Liver (tissue), 9 donors: ENCODE measurements around the gene GIPC1. TPM values are rescaled to one million over a fixed set of nuclear protein-coding genes. Genes with fewer than 3 reads are reported as not detected.

ENCODE experiments used
- DNase-seq: peaks from one replicate; pipeline ENCODE4 v3.0.0-alpha.2; 2017; ENCODE audit warnings: low spot score
- H3K27ac ChIP-seq, 2 donors: one replicate each; pipeline ENCODE4 v1.7.0; 2013; ENCODE audit warnings: inconsistent platforms in 2 of 2, low read length in 2 of 2, control low read depth in 1 of 2, low read depth in 1 of 2, mild to moderate bottlenecking in 1 of 2
- H3K27me3 ChIP-seq, 4 donors: one replicate each; pipeline versions ENCODE4 v1.6.1 to v1.7.0; 2013; ENCODE audit warnings: low read length in 3 of 4, inconsistent platforms in 1 of 4, mild to moderate bottlenecking in 1 of 4, moderate library complexity in 1 of 4; ENCODE audit not compliant: control insufficient read depth in 4 of 4, insufficient read depth in 4 of 4
- H3K36me3 ChIP-seq, 4 donors: one replicate each; pipeline versions ENCODE4 v1.6.1 to v1.7.0; 2013; ENCODE audit warnings: low read length in 3 of 4, mild to moderate bottlenecking in 3 of 4, low read depth in 1 of 4, moderate library complexity in 1 of 4; ENCODE audit not compliant: control insufficient read depth in 4 of 4, insufficient read depth in 3 of 4
- H3K4me1 ChIP-seq, 4 donors: one replicate each; pipeline versions ENCODE4 v1.6.1 to v1.7.0; 2013; ENCODE audit warnings: low read length in 3 of 4, mild to moderate bottlenecking in 3 of 4, moderate library complexity in 1 of 4; ENCODE audit not compliant: control insufficient read depth in 4 of 4, insufficient read depth in 4 of 4
- H3K4me3 ChIP-seq, 3 donors: one replicate each; pipeline versions ENCODE4 v1.6.1 to v1.7.0; 2013; ENCODE audit warnings: low read length in 3 of 3, control low read depth in 1 of 3, low read depth in 1 of 3, mild to moderate bottlenecking in 1 of 3
- H3K9ac ChIP-seq, 2 donors: one replicate each; pipeline ENCODE4 v1.7.0; 2013; ENCODE audit warnings: low read length in 2 of 2, mild to moderate bottlenecking in 2 of 2, moderate library complexity in 2 of 2, control low read depth in 1 of 2, low read depth in 1 of 2
- H3K9me3 ChIP-seq, 4 donors: one replicate each; pipeline versions ENCODE4 v1.6.1 to v1.7.0; 2013; ENCODE audit warnings: low read length in 3 of 4; ENCODE audit not compliant: control insufficient read depth in 4 of 4
- EGR1 ChIP-seq, 2 donors: IDR thresholded peaks; 2 replicates each; pipeline ENCODE4 v1.6.1; 2016 to 2018; ENCODE audit warnings: antibody characterized with exemption in 2 of 2, low read depth in 2 of 2
- FOXA1 ChIP-seq: IDR thresholded peaks from 2 replicates; pipeline ENCODE4 v1.6.1; 2016; ENCODE audit warnings: antibody characterized with exemption
- FOXA2 ChIP-seq: IDR thresholded peaks from 2 replicates; pipeline ENCODE4 v1.6.1; 2016; ENCODE audit warnings: antibody characterized with exemption
- HNF4A ChIP-seq, 2 donors: conservative IDR thresholded peaks; 2 replicates each; pipeline ENCODE4 v1.6.1; 2016; ENCODE audit warnings: antibody characterized with exemption in 2 of 2, mild to moderate bottlenecking in 2 of 2
- HNF4G ChIP-seq: IDR thresholded peaks from 2 replicates; pipeline ENCODE4 v1.6.1; 2016; ENCODE audit warnings: antibody characterized with exemption
- JUND ChIP-seq, 2 donors: IDR thresholded peaks; 2 replicates each; pipeline ENCODE4 v1.6.1; 2016; ENCODE audit warnings: antibody characterized with exemption in 2 of 2
- RAD21 ChIP-seq, 2 donors: IDR thresholded peaks; 2 replicates each; pipeline ENCODE4 v1.6.1; 2016; ENCODE audit warnings: antibody characterized with exemption in 2 of 2, mild to moderate bottlenecking in 2 of 2
- RXRA ChIP-seq, 2 donors: IDR thresholded peaks; 2 replicates each; pipeline ENCODE4 v1.6.1; 2017 to 2018; ENCODE audit warnings: antibody characterized with exemption in 2 of 2, mild to moderate bottlenecking in 1 of 2
- SP1 ChIP-seq: IDR thresholded peaks from 2 replicates; pipeline ENCODE4 v1.6.1; 2018; ENCODE audit warnings: antibody characterized with exemption, mild to moderate bottlenecking
- TAF1 ChIP-seq: conservative IDR thresholded peaks from 2 replicates; pipeline ENCODE4 v1.6.1; 2016; ENCODE audit warnings: antibody characterized with exemption, mild to moderate bottlenecking
- YY1 ChIP-seq: IDR thresholded peaks from 2 replicates; pipeline ENCODE4 v1.6.1; 2016; ENCODE audit warnings: antibody characterized with exemption, mild to moderate bottlenecking
- WGBS: extraction: QIAGEN DNeasy Blood & Tissue Kit; methylation state at CpG from one replicate; pipeline ENCODE4 v1.1.7; 2013; 5-methylcytosine and 5-hydroxymethylcytosine counted together
- polyA plus RNA-seq, 2 donors: library from polyadenylated mRNA; stranded (reverse) in 1 of 2; unstranded in 1 of 2; fragments of 200-250 nt in 1 of 2; fragments of >200 nt in 1 of 2; fragmentation: Nextera tagmentation in 1 of 2; extraction: Ambion mirVana in 1 of 2; gene quantifications; one replicate each; pipeline versions ENCODE4 v1.2.1 to v1.2.3, GENCODE V29; 2013 to 2015
- total RNA-seq, 2 donors: library from RNA; depleted of rRNA; stranded (reverse); fragments of >200 nt; gene quantifications; one replicate each; pipeline ENCODE4 v1.2.3, GENCODE V29; 2014
- TF ChIP-seq, protein P1 (sequence below): IDR thresholded peaks from 2 replicates; pipeline ENCODE4 v1.6.1; 2016; ENCODE audit warnings: antibody characterized with exemption
- TF ChIP-seq, protein P2 (sequence below): fragments of 150-350 bp; IDR thresholded peaks from 2 replicates; pipeline ENCODE4 v1.5.1; 2017; ENCODE audit warnings: improper control_type of control experiment, low read depth, low read length; ENCODE audit not compliant: missing input control
- TF ChIP-seq, protein P3 (sequence below): IDR thresholded peaks from 2 replicates; pipeline ENCODE4 v1.6.1; 2016; ENCODE audit warnings: antibody characterized with exemption
- TF ChIP-seq, protein P4 (sequence below): IDR thresholded peaks from 2 replicates; pipeline ENCODE4 v1.6.1; 2016; ENCODE audit warnings: antibody characterized with exemption
- TF ChIP-seq, protein P5 (sequence below): IDR thresholded peaks from 2 replicates; pipeline ENCODE4 v1.6.1; 2016; ENCODE audit warnings: antibody characterized with exemption, mild to moderate bottlenecking
- donor health status: healthy.
- donor health status: healthy.
- donor health status: healthy.
- donor health status: healthy.
- donor health status: healthy.

GIPC1 gene
- total and polyA plus RNA-seq, 4 donors: 18.4 to 34.5 (median 25.5) TPM

DNA sequence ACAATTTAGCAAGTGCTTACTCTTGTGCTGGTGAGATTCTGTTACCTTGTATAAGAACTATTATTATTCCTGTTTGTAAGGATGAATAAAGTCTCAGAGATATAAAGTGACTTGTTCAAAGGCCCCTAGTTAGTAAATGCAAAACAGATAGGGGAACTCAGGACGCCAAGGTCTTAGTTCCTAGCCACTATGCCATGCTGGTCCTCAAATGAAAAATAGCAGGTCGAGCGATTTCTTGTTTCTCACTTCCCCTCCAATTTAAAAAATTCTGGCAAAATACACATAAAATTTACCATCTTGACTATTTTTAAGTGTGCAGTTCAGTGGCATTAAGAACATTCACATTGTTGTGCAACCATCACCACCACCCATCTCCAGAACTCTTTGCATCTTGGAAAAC is 34.6 kb upstream of the GIPC1 start:
- Histone ChIP-seq H3K27ac (no peak overlapping the region), H3K9ac (peak overlapping the region in 1 of 2 donors; percentile 30), H3K4me1 (peaks cover 0 to 18% (median 6%) of the 10 kb centered on the region in 4 donors), H3K4me3 (no peak overlapping the region), H3K9me3 (no peaks in the 10 kb centered on the region), H3K27me3 (no peaks in the 10 kb centered on the region), H3K36me3 (no peaks in the 10 kb centered on the region)
- TF ChIP-seq EGR1 (IDR thresholded peaks at IDR 0.05; ENCODE audit: low read depth in 2 of 2): no peak
- no peak for TF ChIP-seq TAF1
- no peak for TF ChIP-seq FOXA2
- no peak for TF ChIP-seq HNF4A (conservative IDR thresholded peaks at IDR 0.05)
- no peak for TF ChIP-seq HNF4G
- TF ChIP-seq, protein P1, sequence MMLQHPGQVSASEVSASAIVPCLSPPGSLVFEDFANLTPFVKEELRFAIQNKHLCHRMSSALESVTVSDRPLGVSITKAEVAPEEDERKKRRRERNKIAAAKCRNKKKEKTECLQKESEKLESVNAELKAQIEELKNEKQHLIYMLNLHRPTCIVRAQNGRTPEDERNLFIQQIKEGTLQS: no peak
- no peak for TF ChIP-seq RAD21 (IDR thresholded peaks at IDR 0.05)
- TF ChIP-seq, protein P2, sequence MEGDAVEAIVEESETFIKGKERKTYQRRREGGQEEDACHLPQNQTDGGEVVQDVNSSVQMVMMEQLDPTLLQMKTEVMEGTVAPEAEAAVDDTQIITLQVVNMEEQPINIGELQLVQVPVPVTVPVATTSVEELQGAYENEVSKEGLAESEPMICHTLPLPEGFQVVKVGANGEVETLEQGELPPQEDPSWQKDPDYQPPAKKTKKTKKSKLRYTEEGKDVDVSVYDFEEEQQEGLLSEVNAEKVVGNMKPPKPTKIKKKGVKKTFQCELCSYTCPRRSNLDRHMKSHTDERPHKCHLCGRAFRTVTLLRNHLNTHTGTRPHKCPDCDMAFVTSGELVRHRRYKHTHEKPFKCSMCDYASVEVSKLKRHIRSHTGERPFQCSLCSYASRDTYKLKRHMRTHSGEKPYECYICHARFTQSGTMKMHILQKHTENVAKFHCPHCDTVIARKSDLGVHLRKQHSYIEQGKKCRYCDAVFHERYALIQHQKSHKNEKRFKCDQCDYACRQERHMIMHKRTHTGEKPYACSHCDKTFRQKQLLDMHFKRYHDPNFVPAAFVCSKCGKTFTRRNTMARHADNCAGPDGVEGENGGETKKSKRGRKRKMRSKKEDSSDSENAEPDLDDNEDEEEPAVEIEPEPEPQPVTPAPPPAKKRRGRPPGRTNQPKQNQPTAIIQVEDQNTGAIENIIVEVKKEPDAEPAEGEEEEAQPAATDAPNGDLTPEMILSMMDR: no peak
- no peak for TF ChIP-seq RXRA (IDR thresholded peaks at IDR 0.05)
- TF ChIP-seq, protein P3, sequence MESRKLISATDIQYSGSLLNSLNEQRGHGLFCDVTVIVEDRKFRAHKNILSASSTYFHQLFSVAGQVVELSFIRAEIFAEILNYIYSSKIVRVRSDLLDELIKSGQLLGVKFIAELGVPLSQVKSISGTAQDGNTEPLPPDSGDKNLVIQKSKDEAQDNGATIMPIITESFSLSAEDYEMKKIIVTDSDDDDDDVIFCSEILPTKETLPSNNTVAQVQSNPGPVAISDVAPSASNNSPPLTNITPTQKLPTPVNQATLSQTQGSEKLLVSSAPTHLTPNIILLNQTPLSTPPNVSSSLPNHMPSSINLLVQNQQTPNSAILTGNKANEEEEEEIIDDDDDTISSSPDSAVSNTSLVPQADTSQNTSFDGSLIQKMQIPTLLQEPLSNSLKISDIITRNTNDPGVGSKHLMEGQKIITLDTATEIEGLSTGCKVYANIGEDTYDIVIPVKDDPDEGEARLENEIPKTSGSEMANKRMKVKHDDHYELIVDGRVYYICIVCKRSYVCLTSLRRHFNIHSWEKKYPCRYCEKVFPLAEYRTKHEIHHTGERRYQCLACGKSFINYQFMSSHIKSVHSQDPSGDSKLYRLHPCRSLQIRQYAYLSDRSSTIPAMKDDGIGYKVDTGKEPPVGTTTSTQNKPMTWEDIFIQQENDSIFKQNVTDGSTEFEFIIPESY: no peak
- 66% methylated on average over 3 of the region's 3 CpGs for WGBS
- DNase-seq: no peak

DNA sequence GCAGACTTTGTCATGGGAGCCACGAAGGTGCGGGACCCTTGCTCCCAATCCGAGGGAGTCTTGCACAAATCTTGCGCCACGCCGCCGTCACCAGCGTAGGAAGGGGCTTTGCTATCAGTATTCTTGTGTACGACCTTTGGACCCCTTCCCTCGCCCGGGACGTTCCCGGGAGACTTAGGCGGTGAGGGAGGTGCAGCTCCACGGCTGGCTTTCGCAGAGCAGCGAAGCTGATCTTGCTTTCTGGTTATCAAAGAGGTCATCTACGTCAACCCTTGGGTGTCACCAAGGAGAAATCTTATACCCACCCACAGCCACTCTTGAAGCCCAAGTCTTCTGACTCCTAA is 34.0 kb upstream of the GIPC1 start:
- no peaks in the 10 kb centered on the region for H3K36me3 ChIP-seq
- H3K27ac ChIP-seq: peak overlapping the region; percentile 80 to 97
- peak overlapping the region; percentile 30 to 94 for H3K9ac ChIP-seq
- 0% methylated on average over 18 of the region's 18 CpGs for WGBS
- no peak for DNase-seq
- H3K9me3 ChIP-seq: no peaks in the 10 kb centered on the region
- H3K4me3 ChIP-seq: peak overlapping the region; percentile 57 to 99 (median 76)
- no peaks in the 10 kb centered on the region for H3K27me3 ChIP-seq
- TF ChIP-seq SP1 (no peak), HNF4A (conservative IDR thresholded peaks at IDR 0.05) (peak in 1 of 2 donors; percentile 49)
- H3K4me1 ChIP-seq: peaks cover 0 to 18% (median 6%) of the 10 kb centered on the region in 4 donors

DNA sequence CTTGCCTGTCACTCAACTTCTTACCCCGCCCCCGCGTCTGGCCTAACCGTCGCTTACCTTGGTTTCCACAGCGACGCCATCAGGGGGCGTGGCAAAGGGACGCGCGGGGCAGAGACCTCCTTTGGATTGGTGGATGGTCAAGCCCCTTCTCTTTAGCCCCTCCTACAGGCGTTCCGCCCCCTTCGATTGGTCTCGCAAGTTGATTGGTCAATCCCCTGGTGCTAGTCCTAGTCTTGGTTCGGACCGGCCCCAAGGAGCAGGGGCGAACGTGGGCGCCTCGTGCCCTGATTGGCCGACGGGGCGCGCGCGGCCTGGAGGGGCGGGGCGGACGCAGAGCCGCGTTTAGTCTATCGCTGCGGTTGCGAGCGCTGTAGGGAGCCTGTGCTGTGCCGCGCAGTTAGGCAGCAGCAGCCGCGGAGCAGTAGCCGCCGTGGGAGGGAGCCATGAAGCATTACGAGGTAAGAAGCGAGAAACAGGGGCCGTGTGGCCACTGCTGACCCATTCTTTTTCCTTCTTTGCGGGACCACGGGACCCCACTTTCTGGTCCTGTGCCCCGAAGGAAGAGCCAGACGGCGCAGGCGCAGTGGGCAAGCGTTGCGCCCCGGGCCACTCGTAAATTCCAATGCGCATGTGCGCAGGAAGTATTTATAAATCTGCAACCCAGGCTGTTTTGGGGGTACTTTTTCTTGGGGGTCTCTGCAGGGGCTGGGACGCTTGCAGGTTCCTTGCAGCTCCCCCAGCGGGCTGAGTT is 33.5 kb upstream of the GIPC1 start, which contains the start of gene TECR:
TECR (plus strand) TSS at position 341 of the 751 bp plus-strand sequence; CDS start at position 444, 103 bp downstream.
- under 1% methylated on average over 59 of the region's 59 CpGs for WGBS
- H3K4me3 ChIP-seq: peak within 1 kb of the TSS; percentile 60 to 99 (median 76)
- no peaks in the 10 kb centered on the region for H3K27me3 ChIP-seq
- peak within 1 kb of the TSS; percentile 74 to 94 for H3K9ac ChIP-seq
- H3K4me1 ChIP-seq: peaks cover 0 to 18% (median 6%) of the 10 kb centered on the region in 4 donors
- H3K27ac ChIP-seq: peak within 1 kb of the TSS; percentile 80 to 97
- H3K9me3 ChIP-seq: no peaks in the 10 kb centered on the region
- DNase-seq: peak; percentile 100
- no peaks in the 10 kb centered on the region for H3K36me3 ChIP-seq
- TF ChIP-seq, protein P4, sequence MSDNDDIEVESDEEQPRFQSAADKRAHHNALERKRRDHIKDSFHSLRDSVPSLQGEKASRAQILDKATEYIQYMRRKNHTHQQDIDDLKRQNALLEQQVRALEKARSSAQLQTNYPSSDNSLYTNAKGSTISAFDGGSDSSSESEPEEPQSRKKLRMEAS: peak; percentile 42
- TF ChIP-seq TAF1 (peak; percentile 86), JUND (IDR thresholded peaks at IDR 0.05) (no peak), HNF4A (conservative IDR thresholded peaks at IDR 0.05) (peak in 1 of 2 donors; percentile 19), SP1 (peak; percentile 94), EGR1 (IDR thresholded peaks at IDR 0.05; ENCODE audit: low read depth in 2 of 2) (peak; percentile 97 to 99), FOXA1 (peak; percentile 19), YY1 (peak; percentile 66), FOXA2 (no peak)
- TF ChIP-seq, protein P5, sequence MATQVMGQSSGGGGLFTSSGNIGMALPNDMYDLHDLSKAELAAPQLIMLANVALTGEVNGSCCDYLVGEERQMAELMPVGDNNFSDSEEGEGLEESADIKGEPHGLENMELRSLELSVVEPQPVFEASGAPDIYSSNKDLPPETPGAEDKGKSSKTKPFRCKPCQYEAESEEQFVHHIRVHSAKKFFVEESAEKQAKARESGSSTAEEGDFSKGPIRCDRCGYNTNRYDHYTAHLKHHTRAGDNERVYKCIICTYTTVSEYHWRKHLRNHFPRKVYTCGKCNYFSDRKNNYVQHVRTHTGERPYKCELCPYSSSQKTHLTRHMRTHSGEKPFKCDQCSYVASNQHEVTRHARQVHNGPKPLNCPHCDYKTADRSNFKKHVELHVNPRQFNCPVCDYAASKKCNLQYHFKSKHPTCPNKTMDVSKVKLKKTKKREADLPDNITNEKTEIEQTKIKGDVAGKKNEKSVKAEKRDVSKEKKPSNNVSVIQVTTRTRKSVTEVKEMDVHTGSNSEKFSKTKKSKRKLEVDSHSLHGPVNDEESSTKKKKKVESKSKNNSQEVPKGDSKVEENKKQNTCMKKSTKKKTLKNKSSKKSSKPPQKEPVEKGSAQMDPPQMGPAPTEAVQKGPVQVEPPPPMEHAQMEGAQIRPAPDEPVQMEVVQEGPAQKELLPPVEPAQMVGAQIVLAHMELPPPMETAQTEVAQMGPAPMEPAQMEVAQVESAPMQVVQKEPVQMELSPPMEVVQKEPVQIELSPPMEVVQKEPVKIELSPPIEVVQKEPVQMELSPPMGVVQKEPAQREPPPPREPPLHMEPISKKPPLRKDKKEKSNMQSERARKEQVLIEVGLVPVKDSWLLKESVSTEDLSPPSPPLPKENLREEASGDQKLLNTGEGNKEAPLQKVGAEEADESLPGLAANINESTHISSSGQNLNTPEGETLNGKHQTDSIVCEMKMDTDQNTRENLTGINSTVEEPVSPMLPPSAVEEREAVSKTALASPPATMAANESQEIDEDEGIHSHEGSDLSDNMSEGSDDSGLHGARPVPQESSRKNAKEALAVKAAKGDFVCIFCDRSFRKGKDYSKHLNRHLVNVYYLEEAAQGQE: peak; percentile 81
- TF ChIP-seq, protein P1: no peak
- TF ChIP-seq, protein P3: no peak
